HepG2 (cell line): ENCODE data around the gene ACAN. TPM values are rescaled to one million over a fixed set of nuclear protein-coding genes. Genes with fewer than 3 reads are reported as not detected.
A peak's percentile ranks its signal among the peaks of the same experiment; 100 is the strongest.

Source experiments
- ARID5B ChIP-seq: IDR thresholded peaks from 2 replicates; pipeline ENCODE4 v1.4.0; 2020; ENCODE audit warnings: mild to moderate bottlenecking, missing genetic modification reagents
- ATRX ChIP-seq: sonication (generic); formaldehyde crosslinking; IDR thresholded peaks from 2 replicates; pipeline ENCODE4 v1.4.0; 2020; ENCODE audit warnings: missing genetic modification reagents, borderline replicate concordance
- CEBPB ChIP-seq: IDR thresholded peaks from 2 replicates; pipeline ENCODE4 v1.6.1; 2011; ENCODE audit warnings: low read depth, low read length, improper control_type of control experiment, borderline replicate concordance
- CENPBD1 ChIP-seq: sonication (generic); formaldehyde crosslinking; IDR thresholded peaks from 2 replicates; pipeline ENCODE4 v1.8.0; 2022; ENCODE audit warnings: missing genetic modification reagents, low read depth, mild to moderate bottlenecking, borderline replicate concordance
- CHD2 ChIP-seq: IDR thresholded peaks from 2 replicates; pipeline ENCODE4 v1.6.1; 2011; ENCODE audit warnings: low read depth, low read length, improper control_type of control experiment
- KLF11 ChIP-seq: IDR thresholded peaks from 2 replicates; pipeline ENCODE4 v1.6.1; 2016; ENCODE audit warnings: missing compliant biosample characterization
- MIER3 ChIP-seq: IDR thresholded peaks from 2 replicates; pipeline ENCODE4 v1.6.1; 2016; ENCODE audit warnings: missing compliant biosample characterization, borderline replicate concordance
- NFIC ChIP-seq: IDR thresholded peaks from 2 replicates; pipeline ENCODE4 v1.6.1; 2012; ENCODE audit warnings: mild to moderate bottlenecking, low read length, inconsistent platforms
- SMC3 ChIP-seq: IDR thresholded peaks from 2 replicates; pipeline ENCODE4 v1.6.1; 2011; ENCODE audit warnings: low read length, improper control_type of control experiment
- SNRNP70 ChIP-seq: fragments of 200-400 bp; formaldehyde crosslinking; IDR thresholded peaks from 2 replicates; pipeline ENCODE4 v1.6.1; 2017; ENCODE audit warnings: mild to moderate bottlenecking, low read depth, low read length, moderate library complexity
- SOX6 ChIP-seq, 2 experiments: fragments of 450-650 bp in 1 of 2; sonication (generic) in 1 of 2; formaldehyde crosslinking in 1 of 2; IDR thresholded peaks; 2 replicates each; pipeline versions ENCODE4 v1.4.0 to v1.6.1; 2017 to 2020; ENCODE audit warnings: antibody characterized with exemption in 1 of 2, mild to moderate bottlenecking in 1 of 2, missing genetic modification reagents in 1 of 2
- ZNF142 ChIP-seq: sonication (generic); formaldehyde crosslinking; IDR thresholded peaks from 2 replicates; pipeline ENCODE4 v1.4.0; 2020; ENCODE audit warnings: missing genetic modification reagents
- ZNF230 ChIP-seq: sonication (generic); formaldehyde crosslinking; IDR thresholded peaks from 2 replicates; pipeline ENCODE4 v1.4.0; 2020; ENCODE audit warnings: mild to moderate bottlenecking, missing genetic modification reagents
- ZNF687 ChIP-seq: sonication (generic); formaldehyde crosslinking; IDR thresholded peaks from 2 replicates; pipeline ENCODE4 v1.5.1; 2020; ENCODE audit warnings: mild to moderate bottlenecking, missing genetic modification reagents, moderate library complexity
- ZNF776 ChIP-seq: sonication (generic); formaldehyde crosslinking; IDR thresholded peaks from 2 replicates; pipeline ENCODE4 v1.4.0; 2020; ENCODE audit warnings: mild to moderate bottlenecking, missing genetic modification reagents
- polyA plus RNA-seq, 8 experiments: library from polyadenylated mRNA; depleted of rRNA in 3 of 8; stranded (reverse) in 7 of 8; unstranded in 1 of 8; fragments of >200 nt; fragmentation: Illumina TruSeq in 4 of 8; extraction: Trizol in 4 of 8; gene quantifications; 2 replicates each; pipeline versions ENCODE4 v1.2.1 to v1.2.3, GENCODE V29; 2011 to 2016; ENCODE audit warnings: low read depth in 4 of 8, missing spikeins in 1 of 8, mixed read lengths in 1 of 8; ENCODE audit not compliant: insufficient read depth in 1 of 8
- total RNA-seq, 5 experiments: library from RNA; depleted of rRNA; stranded (reverse); fragments of >200 nt; fragmentation: Illumina TruSeq; extraction: Trizol; gene quantifications; 2 replicates each; pipeline ENCODE4 v1.2.3, GENCODE V29; 2016; ENCODE audit warnings: low read depth in 1 of 5

Gene ACAN
- total and polyA plus RNA-seq, 2 of the 13 experiments (the other 11 are each of a cell fraction or from before 2014, with no cell fraction given): not detected

- TF ChIP-seq ZNF687 (CRISPR knock-in tag) (no peak), ZNF142 (CRISPR knock-in tag) (no peak), ZNF230 (no peak), CHD2 (no peak), ZNF776 (CRISPR knock-in tag) (no peak), ATRX (no peak), NFIC (no peak), SNRNP70 (no peak), CEBPB (no peak), CENPBD1 (CRISPR knock-in tag) (no peak), MIER3 (CRISPR knock-in tag) (0 out of 2 replicates have a peak, but pooled peaks have one; percentile 24), SMC3 (peak; percentile 90), KLF11 (CRISPR knock-in tag) (no peak), ARID5B (CRISPR knock-in tag) (0 out of 2 replicates have a peak, but pooled peaks have one; percentile 23), SOX6 (IDR thresholded peaks at IDR 0.05) (no peak), SOX6 (CRISPR knock-in tag; IDR thresholded peaks at IDR 0.05) (peak; percentile 60)
These were observed 101.5 kb downstream of the ACAN start (continued) for GRCh38 chr15:88904624-88905327.
